Putamen (tissue), 1 donor: ENCODE results near the gene APOBEC2.

Experiments used
- DNase-seq: peaks from one replicate; pipeline ENCODE4 v3.0.0-alpha.2; 2016; ENCODE audit warnings: low spot score

APOBEC2 gene

DNA sequence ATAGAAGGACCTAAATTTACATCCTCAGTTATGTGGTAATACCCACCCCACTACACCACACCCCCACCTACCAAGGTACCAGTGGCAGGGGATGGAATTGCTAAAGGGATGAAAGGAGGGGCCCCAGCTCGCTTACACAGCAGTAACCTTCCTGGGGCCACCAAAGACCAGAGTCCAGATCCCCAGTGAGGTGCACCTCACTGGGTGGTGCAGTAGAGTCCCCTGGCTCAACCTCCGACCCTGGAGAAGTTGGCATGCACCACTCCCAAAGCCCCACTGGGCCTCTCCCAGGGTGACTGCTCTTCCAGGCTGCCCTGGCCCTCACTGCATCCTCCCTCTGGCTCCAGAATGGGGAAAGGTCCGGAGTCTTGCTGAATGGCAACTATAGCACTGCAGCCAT lies 14.8 kb upstream of the APOBEC2 start:
- DNase-seq = no peak

DNA sequence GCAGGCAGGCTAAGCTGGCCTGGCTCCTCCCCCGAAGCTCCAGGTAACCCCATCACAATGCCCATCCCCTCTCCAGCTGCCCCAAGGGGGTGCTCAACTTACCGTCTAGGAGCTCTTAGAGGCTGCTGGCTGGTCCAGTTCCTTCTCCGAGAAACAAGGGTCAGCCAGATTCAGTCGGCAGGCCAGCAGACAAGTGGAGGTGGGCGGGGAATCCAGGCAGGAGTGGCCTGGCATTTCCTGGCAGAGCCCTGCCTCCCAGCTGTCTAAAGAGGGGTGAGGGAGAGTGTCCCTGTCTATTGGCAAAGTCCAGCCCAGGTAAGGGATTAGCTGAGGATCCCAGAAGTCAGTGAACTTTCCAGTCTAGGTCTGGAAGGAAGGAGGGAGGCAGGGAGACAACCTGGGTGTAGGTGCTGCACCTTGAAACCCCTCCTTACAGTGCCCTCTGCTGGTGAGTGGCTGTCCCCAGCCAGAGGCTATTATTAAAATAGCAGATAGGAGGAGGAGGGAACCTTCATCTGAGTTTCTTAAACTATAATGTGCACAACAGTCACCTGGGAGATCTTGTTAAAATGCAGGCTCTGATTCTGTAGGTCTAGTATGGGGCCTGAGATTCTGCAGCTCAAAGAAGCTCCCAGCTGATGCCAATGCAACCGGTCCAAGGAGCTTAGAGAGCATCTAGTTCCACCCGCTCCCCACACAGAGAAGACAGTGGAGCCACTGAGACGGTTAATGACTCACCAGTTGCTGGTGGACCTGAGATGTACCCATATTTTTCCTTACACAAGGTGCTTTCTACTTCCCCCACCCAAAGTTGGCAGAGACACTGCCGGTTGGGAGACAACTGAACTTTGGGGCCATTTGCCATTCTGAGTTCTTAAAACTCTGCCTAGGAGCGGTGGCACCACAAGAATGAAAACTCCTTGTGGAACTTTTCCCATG lies 13.7 kb upstream of the APOBEC2 start, which contains the start of gene UNC5CL:
Gene UNC5CL, minus strand, starts transcription at position 162 of the 939 bp plus-strand sequence. CDS start 4,147 bp downstream, outside the sequence.
- no peak for DNase-seq

- DNase-seq = no peak
Observed at GRCh38 chr6:41040101-41040939, 12.7 kb upstream of the APOBEC2 start.

- DNase-seq = no peak
Observed at GRCh38 chr6:41040940-41041536, 12.0 kb upstream of the APOBEC2 start.

DNA sequence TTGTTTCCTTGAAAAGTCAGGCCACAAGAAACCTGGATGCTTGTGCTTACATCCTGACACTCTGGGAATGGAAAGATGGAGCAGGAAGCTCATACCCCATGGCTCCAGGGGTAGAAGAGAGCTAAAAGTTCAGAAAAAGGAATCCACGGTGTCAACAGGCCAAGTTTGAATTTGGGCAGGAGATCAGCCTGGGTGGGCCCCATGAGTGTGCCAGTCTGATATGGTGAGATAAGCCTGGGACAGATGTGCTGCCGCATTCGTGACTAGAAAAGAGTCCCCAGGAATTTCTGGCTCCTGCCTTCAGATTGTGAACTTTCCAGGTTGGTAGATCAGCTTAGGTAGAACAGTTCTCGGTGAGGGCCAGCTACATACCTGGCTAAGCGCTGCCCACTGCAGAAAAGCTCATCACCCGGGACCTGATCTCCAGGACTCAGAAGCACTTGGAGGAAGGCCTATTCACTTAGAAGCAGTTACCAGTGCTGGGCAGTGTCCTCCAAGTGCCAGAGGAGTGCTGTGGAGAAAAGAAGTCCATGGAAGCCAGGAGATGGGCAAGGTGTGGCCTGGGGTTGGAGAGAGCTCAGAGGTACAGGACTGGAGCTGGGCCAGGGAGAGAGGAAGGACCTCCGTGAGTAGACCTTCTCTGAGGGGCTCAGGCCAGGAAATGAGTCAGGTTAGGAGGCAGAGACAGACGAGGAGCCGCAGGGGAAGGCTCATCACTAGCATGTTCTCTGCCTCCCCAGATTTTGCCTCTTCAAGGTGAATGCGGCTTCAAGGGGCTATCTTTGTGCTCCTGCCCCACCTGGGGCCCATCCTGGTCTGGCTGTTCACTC lies 10.6 kb upstream of the APOBEC2 start, which contains the start of gene TSPO2:
Gene TSPO2, plus strand, starts transcription at position 242 of the 830 bp plus-strand sequence. Its CDS starts 519 bp downstream, at position 761.
- DNase-seq = no peak

DNA sequence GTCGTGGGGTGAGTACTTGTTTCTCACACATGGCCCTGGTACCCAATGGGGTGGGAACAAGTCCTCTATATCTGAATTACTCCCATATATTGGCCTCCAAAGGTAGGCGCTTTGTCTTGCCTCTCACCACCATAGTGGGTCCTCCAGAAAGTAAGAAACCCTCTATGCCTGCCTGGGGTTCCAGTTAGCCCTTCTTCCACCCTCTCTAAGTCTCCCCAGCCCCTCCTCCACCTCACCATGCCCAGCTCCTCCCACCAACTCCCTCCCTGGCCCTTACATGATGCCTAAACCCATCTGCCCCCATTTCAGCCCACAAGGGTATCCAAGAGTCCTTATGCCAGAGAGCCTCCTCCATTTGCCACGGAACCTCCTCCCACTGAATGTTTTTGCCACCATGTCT lies 9.9 kb upstream of the APOBEC2 start:
- DNase-seq = no peak

DNA sequence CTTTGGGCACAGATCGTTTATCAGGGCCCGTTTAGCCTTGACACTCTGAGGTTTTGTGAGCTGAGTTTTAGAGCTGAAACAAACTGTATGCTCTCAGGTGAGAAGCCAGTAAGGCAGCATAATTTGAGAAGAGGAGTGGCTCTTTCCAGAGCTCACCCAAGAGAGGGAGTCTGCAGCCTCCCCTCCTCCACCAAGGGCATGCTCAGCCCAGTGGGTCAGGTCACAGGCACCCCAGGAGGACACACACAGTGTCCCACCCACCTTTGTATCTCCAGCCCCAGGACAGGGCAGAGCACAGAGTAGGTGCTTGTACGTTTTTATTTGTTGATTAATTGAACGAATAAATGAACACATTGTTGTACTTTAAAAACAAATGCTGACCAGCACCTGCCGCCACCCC lies 7.3 kb upstream of the APOBEC2 start:
- no peak for DNase-seq

DNA sequence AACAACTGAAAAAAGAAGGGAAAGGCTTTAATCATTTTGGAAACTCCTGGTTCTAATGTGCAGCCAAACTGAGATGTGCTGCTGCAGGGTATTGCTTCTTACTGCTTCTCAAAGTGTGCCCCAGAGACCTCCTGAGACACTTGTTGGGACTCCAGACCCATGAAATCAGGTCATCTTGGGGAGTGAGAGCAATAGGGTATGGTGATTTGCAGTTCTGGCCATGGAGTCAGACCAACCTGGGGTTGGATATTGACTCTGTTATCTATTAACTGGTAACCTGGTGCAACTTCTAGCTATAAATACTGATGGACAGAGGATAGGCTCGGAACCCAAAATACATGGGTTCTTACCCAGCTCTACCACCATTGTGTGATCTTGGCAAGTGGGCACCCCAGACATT lies 6.9 kb upstream of the APOBEC2 start:
- DNase-seq = no peak

DNA sequence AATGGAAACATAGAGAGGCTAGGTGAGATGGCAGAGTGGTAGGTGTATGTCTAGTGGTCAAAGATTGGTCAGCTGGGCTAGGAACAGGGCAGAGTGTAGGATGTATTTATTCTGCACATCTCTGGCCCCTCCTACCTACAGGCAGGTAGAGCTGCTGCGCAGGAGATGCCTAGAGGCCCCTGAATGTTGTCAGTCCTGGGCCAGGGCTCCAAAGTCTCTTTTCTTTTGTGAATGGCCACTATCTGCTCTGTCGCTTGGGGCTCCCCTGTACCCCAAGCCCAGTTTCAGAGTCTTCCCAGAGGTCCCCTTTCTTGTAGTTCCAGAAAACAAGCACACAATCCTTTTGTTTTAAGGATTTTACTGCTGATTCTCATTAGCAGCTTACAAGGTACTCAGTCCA lies 5.7 kb upstream of the APOBEC2 start:
- DNase-seq = no peak

- no peak for DNase-seq
Observed at GRCh38 chr6:41047745-41048732, 5.0 kb upstream of the APOBEC2 start.

GRCh38 chr6:41049521-41049920 lies 3.5 kb upstream of the APOBEC2 start:
- DNase-seq = no peak

- no peak for DNase-seq
Observed at GRCh38 chr6:41049955-41050354, 3.0 kb upstream of the APOBEC2 start.

DNA sequence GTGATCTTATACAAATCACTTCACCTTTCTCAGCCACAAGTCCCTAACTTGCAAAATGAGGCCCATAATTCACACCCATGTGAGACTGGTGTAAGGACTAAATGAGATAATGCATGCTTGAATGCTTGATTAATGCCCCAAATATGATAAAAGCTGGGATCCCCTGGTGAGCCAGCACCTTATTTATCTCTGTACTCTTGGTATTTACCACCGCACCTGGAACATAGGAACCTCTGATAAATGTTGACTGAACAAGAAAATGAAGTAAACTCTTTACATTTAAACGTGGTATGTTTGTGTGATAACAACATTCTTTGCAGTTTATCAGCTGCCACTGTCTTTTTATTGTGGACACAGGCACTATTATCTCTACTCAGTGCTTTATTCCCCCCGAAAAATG lies 2.5 kb upstream of the APOBEC2 start:
- no peak for DNase-seq

DNA sequence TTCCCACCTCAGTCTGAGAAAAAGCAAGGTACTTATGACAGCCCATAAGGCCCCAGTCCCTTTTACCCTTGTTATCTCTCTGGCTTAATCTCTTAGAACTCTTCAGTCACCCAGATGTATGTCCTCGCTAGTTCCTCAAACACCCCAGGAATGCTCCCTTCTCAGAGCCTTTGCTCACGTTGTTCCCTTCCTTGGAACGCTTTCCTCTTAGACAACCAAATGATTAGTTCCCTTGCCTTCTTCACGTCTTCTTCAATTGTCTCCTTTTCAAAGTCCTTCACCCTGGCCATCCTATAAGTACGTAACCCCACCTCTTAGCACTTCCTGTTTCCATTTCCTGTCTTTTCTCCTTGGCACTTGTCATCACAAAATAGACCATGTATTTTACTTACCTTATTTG lies 1.1 kb upstream of the APOBEC2 start:
- DNase-seq = no peak

GRCh38 chr6:41054511-41054910 lies 1.5 kb downstream of the APOBEC2 start:
- DNase-seq = no peak

- no peak for DNase-seq
Observed at GRCh38 chr6:41055149-41055548, 2.1 kb downstream of the APOBEC2 start.

- no peak for DNase-seq
Observed at GRCh38 chr6:41056768-41057490, 3.9 kb downstream of the APOBEC2 start.

DNA sequence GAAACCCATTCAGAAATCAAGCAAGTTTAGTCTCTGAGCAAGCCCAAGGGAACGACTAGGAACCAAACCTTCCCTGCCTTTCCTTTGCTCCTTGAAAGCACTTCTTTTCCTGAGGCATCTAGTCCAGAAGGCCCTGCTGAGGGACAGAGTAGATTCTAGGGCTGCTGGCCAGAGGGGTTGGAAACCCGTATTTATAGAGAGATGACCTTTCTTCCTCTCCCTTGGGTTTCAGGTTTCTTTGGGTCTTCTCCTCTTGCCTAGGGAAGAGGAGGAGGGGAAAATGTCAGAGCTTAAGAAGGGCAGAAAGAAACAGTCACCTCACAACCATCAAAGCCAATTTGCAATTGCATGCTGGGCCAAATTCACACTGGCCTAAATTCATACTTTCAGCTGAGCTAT lies 5.8 kb downstream of the APOBEC2 start:
- no peak for DNase-seq

GRCh38 chr6:41059556-41059955 lies 6.6 kb downstream of the APOBEC2 start:
- DNase-seq = no peak
